HepG2 (cell line): Measurements from ENCODE around the gene PCSK7. TPM values are rescaled to one million over a fixed set of nuclear protein-coding genes. Genes with fewer than 3 reads are reported as not detected.

Experiments used
- ATAC-seq: fragments of 200-7000 bp; cut with Tn5 transposase; 3 replicates; pipeline ENCODE4 v1.9.1; 2020; ENCODE audit warnings: mild to moderate bottlenecking, moderate library complexity
- BruUV-seq: library from RNA; stranded (reverse); fragments of 400-500 nt; replicated peaks from 2 replicates; lab custom pipeline; 2021; lab: Mats Ljungman, UMichigan
- CTCF ChIA-PET: fragments of 300-600 bp; formaldehyde crosslinking; extraction: SDS; loops from one replicate; lab custom pipeline; 2021; ENCODE audit warnings: low total read pairs, inconsistent platforms, low intra/inter-chr PET ratio; lab: Yijun Ruan, JAX
- POLR2A ChIA-PET: fragments of 350-600 bp; sonication (Branson Sonifier 250); formaldehyde crosslinking; loops from one replicate; lab custom pipeline; 2020; ENCODE audit warnings: antibody characterized with exemption, inconsistent platforms; lab: Yijun Ruan, JAX
- DNase-seq: peaks from one replicate; pipeline ENCODE4 v3.0.0-alpha.2; 2015; ENCODE audit warnings: low spot score
- FAIRE-seq: peaks from 3 replicates; lab custom pipeline; 2011; peaks lifted over from hg19 to GRCh38; lab: Jason Lieb, UNC
- H2AFZ ChIP-seq: one replicate; pipeline ENCODE4 v1.6.1; 2011; ENCODE audit warnings: low read length, inconsistent platforms
- H3K27ac ChIP-seq: fragments of 300-600 bp; 3 replicates; pipeline ENCODE4 v1.8.0; 2011; ENCODE audit warnings: mixed run types, mild to moderate bottlenecking, mixed read lengths, low read length, inconsistent platforms; ENCODE audit not compliant: insufficient read depth; ENCODE audit errors: extremely low read length
- H3K27me3 ChIP-seq, 2 experiments: fragments of 200-600 bp in 1 of 2; 2 replicates in 1 of 2; 3 replicates in 1 of 2; pipeline versions ENCODE4 v1.6.0 to v1.8.0; 2011; ENCODE audit warnings: low read length in 2 of 2, mild to moderate bottlenecking in 2 of 2, moderate library complexity in 2 of 2, inconsistent platforms in 1 of 2; ENCODE audit not compliant: insufficient read depth in 2 of 2, control insufficient read depth in 1 of 2
- H3K36me3 ChIP-seq, 2 experiments: fragments of 200-600 bp in 1 of 2; replicated peaks in 1 of 2; 2 replicates in 1 of 2; 3 replicates in 1 of 2; pipeline versions ENCODE4 v1.5.1 to v1.8.0; 2011; ENCODE audit warnings: low read length in 2 of 2, inconsistent platforms in 1 of 2; ENCODE audit not compliant: insufficient read depth in 2 of 2, control insufficient read depth in 1 of 2
- H3K4me1 ChIP-seq: 2 replicates; pipeline ENCODE4 v1.5.1; 2012; ENCODE audit warnings: low read length, inconsistent platforms; ENCODE audit not compliant: insufficient read depth
- H3K4me2 ChIP-seq: 2 replicates; pipeline ENCODE4 v1.6.0; 2011; ENCODE audit warnings: low read depth, low read length, inconsistent platforms
- H3K4me3 ChIP-seq, 3 experiments: fragments of 200-600 bp in 1 of 3; sonication (generic), shearing (Covaris generic) in 1 of 3; replicated peaks in 1 of 3; 2 replicates each; pipeline ENCODE4 v1.5.1; 2011 to 2016; ENCODE audit warnings: low read length in 3 of 3, inconsistent platforms in 2 of 3, low read depth in 2 of 3, mild to moderate bottlenecking in 2 of 3, control low read depth in 1 of 3, mixed read lengths in 1 of 3; ENCODE audit not compliant: insufficient read depth in 1 of 3
- H3K79me2 ChIP-seq: one replicate; pipeline ENCODE4 v1.6.1; 2011; ENCODE audit warnings: low read length, inconsistent platforms; ENCODE audit not compliant: insufficient read depth
- H3K9ac ChIP-seq: 2 replicates; pipeline ENCODE4 v1.6.0; 2011; ENCODE audit warnings: mild to moderate bottlenecking, low read depth, low read length, inconsistent platforms; ENCODE audit not compliant: insufficient read depth
- H3K9me3 ChIP-seq: 2 replicates; pipeline ENCODE4 v1.5.1; 2012; ENCODE audit warnings: mild to moderate bottlenecking, low read length
- H4K20me1 ChIP-seq: 2 replicates; pipeline ENCODE4 v1.6.0; 2011; ENCODE audit warnings: inconsistent platforms, mild to moderate bottlenecking, low read length, moderate library complexity; ENCODE audit not compliant: insufficient read depth
- CREB1 ChIP-seq, 2 experiments: fragments of 450-650 bp in 1 of 2; IDR thresholded peaks; 2 replicates each; pipeline ENCODE4 v1.6.1; 2016 to 2017; ENCODE audit warnings: control low read depth in 1 of 2, mild to moderate bottlenecking in 1 of 2, missing compliant biosample characterization in 1 of 2, missing genetic modification characterization in 1 of 2
- GLMP ChIP-seq: sonication (generic); formaldehyde crosslinking; IDR thresholded peaks from 2 replicates; pipeline ENCODE4 v1.9.0; 2021; ENCODE audit warnings: missing genetic modification reagents, mild to moderate bottlenecking, borderline replicate concordance
- GMEB2 ChIP-seq: IDR thresholded peaks from 2 replicates; pipeline ENCODE4 v1.6.1; 2016; ENCODE audit warnings: missing biosample characterization, missing genetic modification reagents, low read depth
- HNF4G ChIP-seq, 2 experiments: sonication (generic) in 1 of 2; formaldehyde crosslinking in 1 of 2; IDR thresholded peaks; 2 replicates each; pipeline versions ENCODE4 v1.4.0 to v1.6.1; 2011 to 2020; ENCODE audit warnings: borderline replicate concordance in 2 of 2, low read depth in 2 of 2, mild to moderate bottlenecking in 2 of 2, low read length in 1 of 2, missing genetic modification reagents in 1 of 2, moderate library complexity in 1 of 2
- KDM1A ChIP-seq: IDR thresholded peaks from 2 replicates; pipeline ENCODE4 v1.6.1; 2016; ENCODE audit warnings: missing compliant biosample characterization
- KDM5A ChIP-seq: fragments of 200-600 bp; sonication (generic); IDR thresholded peaks from 2 replicates; pipeline ENCODE4 v1.7.0; 2018; ENCODE audit warnings: antibody characterized with exemption, mild to moderate bottlenecking, low read length, borderline replicate concordance
- LBX2 ChIP-seq: sonication (generic); formaldehyde crosslinking; IDR thresholded peaks from 2 replicates; pipeline ENCODE4 v1.5.0; 2020; ENCODE audit warnings: missing genetic modification reagents, mild to moderate bottlenecking, borderline replicate concordance
- MTF2 ChIP-seq: sonication (generic); formaldehyde crosslinking; IDR thresholded peaks from 2 replicates; pipeline ENCODE4 v1.5.0; 2020; ENCODE audit warnings: missing genetic modification reagents, borderline replicate concordance
- MXD1 ChIP-seq: sonication (generic); formaldehyde crosslinking; IDR thresholded peaks from 2 replicates; pipeline ENCODE4 v1.4.0; 2020; ENCODE audit warnings: mild to moderate bottlenecking, missing genetic modification reagents
- ONECUT2 ChIP-seq: sonication (generic); formaldehyde crosslinking; IDR thresholded peaks from 2 replicates; pipeline ENCODE4 v1.4.0; 2020; ENCODE audit warnings: missing genetic modification reagents
- TEF ChIP-seq: sonication (generic); formaldehyde crosslinking; IDR thresholded peaks from 2 replicates; pipeline ENCODE4 v1.5.0; 2020; ENCODE audit warnings: missing genetic modification reagents
- ZNF275 ChIP-seq: sonication (generic); formaldehyde crosslinking; IDR thresholded peaks from 2 replicates; pipeline ENCODE4 v1.8.0; 2022; ENCODE audit warnings: missing genetic modification reagents, mild to moderate bottlenecking, inconsistent platforms, borderline replicate concordance
- ZNF331 ChIP-seq: sonication (generic); formaldehyde crosslinking; IDR thresholded peaks from 2 replicates; pipeline ENCODE4 v1.4.0; 2020; ENCODE audit warnings: missing genetic modification reagents
- ZNF451 ChIP-seq: sonication (generic); formaldehyde crosslinking; IDR thresholded peaks from 2 replicates; pipeline ENCODE4 v1.5.0; 2020; ENCODE audit warnings: mild to moderate bottlenecking, missing genetic modification reagents
- ZNF530 ChIP-seq: sonication (generic); formaldehyde crosslinking; IDR thresholded peaks from 2 replicates; pipeline ENCODE4 v1.5.0; 2020; ENCODE audit warnings: low read depth, mild to moderate bottlenecking, missing genetic modification reagents
- ZNF672 ChIP-seq: sonication (generic); formaldehyde crosslinking; IDR thresholded peaks from 2 replicates; pipeline ENCODE4 v1.8.1; 2022; ENCODE audit warnings: missing genetic modification reagents
- ZNF775 ChIP-seq: sonication (generic); formaldehyde crosslinking; IDR thresholded peaks from 2 replicates; pipeline ENCODE4 v1.4.0; 2020; ENCODE audit warnings: missing genetic modification reagents, mild to moderate bottlenecking, moderate library complexity, borderline replicate concordance
- WGBS: methylation state at CpG from one replicate; pipeline ENCODE4 v1.1.6; 2017; ENCODE audit warnings: low lambda C conversion rate; 5-methylcytosine and 5-hydroxymethylcytosine counted together
- in situ Hi-C: cut with HindIII; loops from 2 replicates; pipeline ENCODE4 v1.10.0; 2017; ENCODE audit warnings: low pct_unique_long_range_greater_than_20kb; ENCODE audit not compliant: extremely low pct_ligation_motif_present
- intact Hi-C: fragments of 100-400 bp; cut with micrococcal nuclease; formaldehyde crosslinking; loops from one replicate; pipeline ENCODE4 v1.10.0; 2022; ENCODE audit not compliant: unreplicated experiment
- polyA plus RNA-seq, 8 experiments: library from polyadenylated mRNA; depleted of rRNA in 3 of 8; stranded (reverse) in 7 of 8; unstranded in 1 of 8; fragments of >200 nt; fragmentation: Illumina TruSeq in 4 of 8; extraction: Trizol in 4 of 8; gene quantifications; 2 replicates each; pipeline versions ENCODE4 v1.2.1 to v1.2.3, GENCODE V29; 2011 to 2016; ENCODE audit warnings: low read depth in 4 of 8, missing spikeins in 1 of 8, mixed read lengths in 1 of 8; ENCODE audit not compliant: insufficient read depth in 1 of 8
- total RNA-seq, 5 experiments: library from RNA; depleted of rRNA; stranded (reverse); fragments of >200 nt; fragmentation: Illumina TruSeq; extraction: Trizol; gene quantifications; 2 replicates each; pipeline ENCODE4 v1.2.3, GENCODE V29; 2016; ENCODE audit warnings: low read depth in 1 of 5

The PCSK7 gene
- total and polyA plus RNA-seq, 2 of the 13 experiments (the other 11 are each of a cell fraction or from before 2014, with no cell fraction given) = 13.4 to 13.8 TPM

- no peak for TF ChIP-seq MXD1 (CRISPR knock-in tag)
- TF ChIP-seq ZNF775 = no peak
- TF ChIP-seq ZNF672 (CRISPR knock-in tag) = no peak
- no peak for TF ChIP-seq LBX2 (CRISPR knock-in tag)
- no peak for TF ChIP-seq ZNF331 (CRISPR knock-in tag)
- TF ChIP-seq HNF4G (IDR thresholded peaks at IDR 0.05; ENCODE audit: borderline replicate concordance, low read depth, low read length) = no peak
- TF ChIP-seq HNF4G (CRISPR knock-in tag; IDR thresholded peaks at IDR 0.05; ENCODE audit: borderline replicate concordance, low read depth) = no peak
- TF ChIP-seq KDM5A = no peak
Observed at GRCh38 chr11:117160826-117161225, 71.0 kb downstream of the PCSK7 start (continued).

GRCh38 chr11:117159892-117160291, 72.0 kb downstream of the PCSK7 start:
- H3K4me1 ChIP-seq = no peaks in the 10 kb centered on the region
- H3K4me3 ChIP-seq = no peak overlapping the region
- no peaks in the 10 kb centered on the region for H3K9me3 ChIP-seq
- H3K9ac ChIP-seq = no peak overlapping the region
- H3K79me2 ChIP-seq = peaks cover 51% of the 10 kb centered on the region
- no peak overlapping the region for H3K27ac ChIP-seq
- in situ Hi-C loops = no loop called here
- no peak for TF ChIP-seq ONECUT2 (CRISPR knock-in tag)
- TF ChIP-seq TEF (CRISPR knock-in tag) = no peak
- no peak for TF ChIP-seq ZNF451 (CRISPR knock-in tag)
- no peak for TF ChIP-seq CREB1 (IDR thresholded peaks at IDR 0.05)
- no peak for TF ChIP-seq CREB1 (CRISPR knock-in tag; IDR thresholded peaks at IDR 0.05)
- TF ChIP-seq MTF2 (CRISPR knock-in tag) = no peak
- TF ChIP-seq ZNF275 (CRISPR knock-in tag) = no peak
- TF ChIP-seq ZNF530 (CRISPR knock-in tag) = no peak
- no peak for TF ChIP-seq KDM1A
- TF ChIP-seq MXD1 (CRISPR knock-in tag) = no peak
- no peak for TF ChIP-seq GMEB2 (CRISPR knock-in tag)
- no peak for TF ChIP-seq GLMP (CRISPR knock-in tag)
- no peak for DNase-seq
- H3K4me2 ChIP-seq = no peak overlapping the region
- no peak for FAIRE-seq
- peaks cover 35% of the 10 kb centered on the region; the same call in 1 of the 2 replicates for H4K20me1 ChIP-seq
- POLR2A ChIA-PET = no interaction called here
- CTCF ChIA-PET = no interaction called here
- H3K36me3 ChIP-seq = peaks cover 19 to 68% of the 10 kb centered on the region in 2 experiments
- WGBS = 94% methylated on average over 2 of the region's 2 CpGs
- H2AFZ ChIP-seq = no peak overlapping the region
- H3K27me3 ChIP-seq = no peaks in the 10 kb centered on the region
- ATAC-seq = no peak
- BruUV-seq = no TSS peak
- intact Hi-C loops = no loop called here
